CD4-positive, alpha-beta T cell (primary cell): ENCODE measurements around the gene NRTN. TPM values are rescaled to one million over a fixed set of nuclear protein-coding genes. Genes with fewer than 3 reads are reported as not detected.

Experiments used
- ATAC-seq: fragments of 200-7000 bp; cut with Tn5 transposase; one replicate; pipeline ENCODE4 v1.10.0; 2022; ENCODE audit warnings: mild to moderate bottlenecking; ENCODE audit not compliant: poor library complexity
- CTCF ChIA-PET: fragments of 350-600 bp; sonication (Branson Sonifier 250); formaldehyde crosslinking; loops from one replicate; lab custom pipeline; 2021; ENCODE audit warnings: antibody characterized with exemption, inconsistent platforms; lab: Charles Lee
- POLR2A ChIA-PET: fragments of 350-600 bp; sonication (Branson Sonifier 250); formaldehyde crosslinking; loops from one replicate; lab custom pipeline; 2021; ENCODE audit warnings: antibody characterized with exemption, inconsistent platforms; lab: Charles Lee
- DNase-seq, 14 experiments: peaks; one replicate each; pipeline ENCODE4 v3.0.0-alpha.2; 2013 to 2020; ENCODE audit warnings: mixed read lengths in 2 of 14
- H3K27ac ChIP-seq, 2 donors: one replicate each; pipeline versions ENCODE4 v1.5.1 to v1.7.0; 2013; ENCODE audit warnings: low read length in 2 of 2, low read depth in 1 of 2, mild to moderate bottlenecking in 1 of 2
- H3K27me3 ChIP-seq, 2 experiments: 1 replicate in 1 of 2; 2 replicates in 1 of 2; pipeline versions ENCODE4 v1.6.1 to v1.7.0; 2013; ENCODE audit warnings: low read length in 2 of 2, control low read depth in 1 of 2, mild to moderate bottlenecking in 1 of 2, moderate library complexity in 1 of 2; ENCODE audit not compliant: insufficient read depth in 2 of 2, control insufficient read depth in 1 of 2
- H3K36me3 ChIP-seq: one replicate; pipeline ENCODE4 v1.6.1; 2013; ENCODE audit warnings: low read length, control low read depth; ENCODE audit not compliant: insufficient read depth
- H3K4me1 ChIP-seq: one replicate; pipeline ENCODE4 v1.6.1; 2013; ENCODE audit warnings: low read length, control low read depth; ENCODE audit not compliant: insufficient read depth
- H3K4me3 ChIP-seq: one replicate; pipeline ENCODE4 v1.5.1; 2013; ENCODE audit warnings: mild to moderate bottlenecking, low read length, moderate library complexity
- H3K9me3 ChIP-seq, 2 experiments: 1 replicate in 1 of 2; 2 replicates in 1 of 2; pipeline versions ENCODE4 v1.6.1 to v1.7.0; 2013; ENCODE audit warnings: low read length in 2 of 2, mild to moderate bottlenecking in 2 of 2, control low read depth in 1 of 2, moderate library complexity in 1 of 2; ENCODE audit not compliant: control insufficient read depth in 1 of 2, insufficient read depth in 1 of 2
- H3K27ac Mint-ChIP-seq: one replicate; pipeline ENCODE4 v1.8.0; 2020; ENCODE audit warnings: mixed read lengths
- H3K27me3 Mint-ChIP-seq: one replicate; pipeline ENCODE4 v1.8.0; 2021; ENCODE audit warnings: mixed read lengths
- H3K36me3 Mint-ChIP-seq: one replicate; pipeline ENCODE4 v1.8.0; 2021; ENCODE audit warnings: low read depth, mixed read lengths
- H3K4me1 Mint-ChIP-seq: one replicate; pipeline ENCODE4 v1.8.0; 2021; ENCODE audit warnings: low read depth, mixed read lengths
- H3K4me3 Mint-ChIP-seq: one replicate; pipeline ENCODE4 v1.8.0; 2020; ENCODE audit warnings: mild to moderate bottlenecking, mixed read lengths
- H3K9me3 Mint-ChIP-seq: one replicate; pipeline ENCODE4 v1.8.0; 2020; ENCODE audit warnings: mixed read lengths
- intact Hi-C, 2 experiments: fragments of 100-400 bp; cut with DNase I in 1 of 2; cut with micrococcal nuclease in 1 of 2; formaldehyde crosslinking; loops; one replicate each; pipeline versions ENCODE4 v1.15.1 to v1.9.0; 2023 to 2025; cut with DNase I, micrococcal nuclease
- total RNA-seq, 174 experiments: library from RNA in 2 of 174; stranded (reverse) in 2 of 174; gene quantifications; one replicate each; pipeline ENCODE4 v1.2.3 and lab custom pipeline; 2021 to 2026
- TF ChIP-seq, protein P1 (sequence below): fragments of 200-600 bp; IDR thresholded peaks from one replicate; pipeline ENCODE4 v1.8.0; 2022; ENCODE audit warnings: antibody characterized with exemption, mild to moderate bottlenecking

Gene NRTN
- total RNA-seq, 2 experiments from 2014 or later = 1.5 to 1.6 TPM

DNA sequence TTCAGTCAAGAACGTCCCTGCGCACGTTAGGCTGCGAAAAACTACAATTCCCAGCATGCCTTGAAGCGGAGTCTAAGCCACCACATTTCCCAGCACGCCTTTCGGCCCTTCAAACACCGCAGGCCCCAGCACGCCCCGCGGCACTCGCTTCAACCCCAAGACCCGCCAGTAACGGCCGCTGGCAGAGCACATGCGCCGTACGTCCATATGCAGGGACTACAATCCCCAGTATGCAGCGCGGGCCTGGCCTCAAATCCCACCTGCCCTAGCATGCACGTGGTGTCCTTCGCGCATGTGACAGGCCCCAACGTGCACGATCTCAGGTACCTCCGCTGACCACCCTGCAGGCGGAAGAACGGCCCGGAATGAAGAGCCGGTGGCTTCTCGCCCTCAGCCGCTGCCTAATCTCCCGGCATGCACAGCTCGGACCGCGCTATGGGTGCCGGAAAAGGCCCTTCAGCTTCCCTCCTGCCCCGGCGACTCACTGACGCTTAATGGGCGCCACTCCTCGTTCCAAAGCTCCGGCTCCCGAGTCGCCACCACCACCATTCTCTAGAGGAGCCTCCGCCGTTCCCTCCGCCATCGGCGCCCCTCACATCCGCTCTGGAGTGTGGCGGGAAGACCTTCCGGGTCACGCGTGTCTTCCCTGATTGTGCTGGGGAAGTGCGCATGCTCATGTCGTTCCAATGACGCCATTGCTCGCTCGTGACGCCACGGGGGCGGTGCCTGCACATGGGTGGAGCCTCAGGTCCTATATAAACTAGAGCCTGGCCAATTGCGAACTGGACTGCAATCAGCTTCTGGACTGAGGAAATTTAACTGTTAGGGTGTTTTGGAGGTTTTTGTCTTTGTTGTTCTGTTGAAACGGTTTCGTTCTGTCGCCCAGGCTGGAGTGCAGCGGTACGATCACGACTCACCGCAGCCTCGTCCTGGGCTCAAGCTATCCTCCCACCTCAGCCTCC lies 14.0 kb upstream of the NRTN start, which contains the start of gene DUS3L:
TSS of gene DUS3L (minus strand) at position 605 of the 962 bp plus-strand sequence. CDS start at position 583, 22 bp downstream.
- Histone ChIP-seq H3K27ac (peak within 1 kb of the TSS; percentile 96 to 97), H3K9me3 (no peaks in the 10 kb centered on the region), H3K4me1 (peaks cover 26% of the 10 kb centered on the region), H3K4me3 (peak within 1 kb of the TSS; percentile 69), H3K27me3 (no peaks in the 10 kb centered on the region), H3K36me3 (peaks cover 42% of the 10 kb centered on the region)
- ChIA-PET CTCF (interaction anchor here (6.2 kb wide), 1 partner anchor 13 kb away, joined by 37 read pairs; the partner anchor contains the start of gene NRTN), POLR2A (interaction anchor here (0.9 to 3.6 kb wide), 9 partner anchors 13 to 1544 kb away, joined by 3 to 23 read pairs (median 15); partner anchors contain the start of genes CATSPERD, LONP1, NDUFA11 and SAFB)
- Mint-ChIP-seq H3K4me1 (peaks cover 15% of the 10 kb centered on the region), H3K9me3 (no peaks in the 10 kb centered on the region), H3K27me3 (no peaks in the 10 kb centered on the region), H3K4me3 (peak within 1 kb of the TSS; percentile 96), H3K27ac (peak within 1 kb of the TSS; percentile 97), H3K36me3 (peaks cover 41% of the 10 kb centered on the region)
- ATAC-seq (peak; percentile 93), DNase-seq (peak; percentile 91 to 99 (median 94))
- intact Hi-C loops = loop anchor here (1.0 to 5.0 kb wide), 8 partner anchors 13 to 169 kb away; partner anchors contain the start of genes CATSPERD (in 2 of the 2), LONP1 (in 2 of the 2), SAFB (in 2 of the 2) and SAFB2 (in 2 of the 2)
- TF ChIP-seq, protein P1, sequence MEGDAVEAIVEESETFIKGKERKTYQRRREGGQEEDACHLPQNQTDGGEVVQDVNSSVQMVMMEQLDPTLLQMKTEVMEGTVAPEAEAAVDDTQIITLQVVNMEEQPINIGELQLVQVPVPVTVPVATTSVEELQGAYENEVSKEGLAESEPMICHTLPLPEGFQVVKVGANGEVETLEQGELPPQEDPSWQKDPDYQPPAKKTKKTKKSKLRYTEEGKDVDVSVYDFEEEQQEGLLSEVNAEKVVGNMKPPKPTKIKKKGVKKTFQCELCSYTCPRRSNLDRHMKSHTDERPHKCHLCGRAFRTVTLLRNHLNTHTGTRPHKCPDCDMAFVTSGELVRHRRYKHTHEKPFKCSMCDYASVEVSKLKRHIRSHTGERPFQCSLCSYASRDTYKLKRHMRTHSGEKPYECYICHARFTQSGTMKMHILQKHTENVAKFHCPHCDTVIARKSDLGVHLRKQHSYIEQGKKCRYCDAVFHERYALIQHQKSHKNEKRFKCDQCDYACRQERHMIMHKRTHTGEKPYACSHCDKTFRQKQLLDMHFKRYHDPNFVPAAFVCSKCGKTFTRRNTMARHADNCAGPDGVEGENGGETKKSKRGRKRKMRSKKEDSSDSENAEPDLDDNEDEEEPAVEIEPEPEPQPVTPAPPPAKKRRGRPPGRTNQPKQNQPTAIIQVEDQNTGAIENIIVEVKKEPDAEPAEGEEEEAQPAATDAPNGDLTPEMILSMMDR = no peak

DNA sequence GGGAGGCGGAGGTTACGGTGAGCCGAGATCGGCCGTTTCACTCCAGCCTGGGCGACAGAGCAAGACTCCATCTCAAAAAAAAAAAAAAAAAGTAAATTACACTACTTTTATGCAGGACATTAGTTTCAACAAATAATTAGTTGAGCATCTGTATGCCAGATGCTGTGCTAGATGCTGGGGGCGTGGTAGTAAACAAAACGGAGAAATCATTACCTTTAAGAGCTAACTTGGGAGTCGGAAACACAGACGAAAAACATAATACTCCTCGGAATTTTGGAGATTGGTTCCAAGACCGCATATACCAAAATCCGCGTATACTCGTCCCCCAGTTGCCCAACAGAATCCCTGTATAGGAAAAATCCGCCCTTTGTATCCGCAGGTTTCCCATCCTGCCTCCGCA lies 12.6 kb upstream of the NRTN start:
- ATAC-seq (no peak), DNase-seq (peak in 1 of 14 experiments; percentile 28)
- Histone ChIP-seq H3K36me3 (peaks cover 28% of the 10 kb centered on the region), H3K27me3 (no peaks in the 10 kb centered on the region), H3K4me1 (peaks cover 26% of the 10 kb centered on the region), H3K27ac (no peak overlapping the region), H3K9me3 (no peaks in the 10 kb centered on the region), H3K4me3 (no peak overlapping the region)
- CTCF ChIA-PET = interaction anchor here (6.2 kb wide), 1 partner anchor 12 kb away, joined by 37 read pairs; the partner anchor contains the start of gene NRTN
- peaks cover 15% of the 10 kb centered on the region for H3K4me1 Mint-ChIP-seq
- POLR2A ChIA-PET = interaction anchor here (1.7 to 3.6 kb wide), 4 partner anchors 12 to 112 kb away, joined by 5 to 23 read pairs (median 16); partner anchors contain the start of genes CATSPERD, LONP1, NDUFA11 and RPL36
- H3K36me3 Mint-ChIP-seq = peaks cover 29% of the 10 kb centered on the region
- peak overlapping the region; percentile 30 for H3K27ac Mint-ChIP-seq
- H3K9me3 Mint-ChIP-seq = no peaks in the 10 kb centered on the region
- intact Hi-C loops = loop anchor here (2.0 to 5.0 kb wide), 4 partner anchors 35 to 170 kb away; partner anchors contain the start of genes NDUFA11 (in 1 of the 2), RPL36 (in 1 of the 2), SAFB (in 1 of the 2) and SAFB2 (in 1 of the 2)
- TF ChIP-seq, protein P1 = no peak
- H3K4me3 Mint-ChIP-seq = no peak overlapping the region
- H3K27me3 Mint-ChIP-seq = no peaks in the 10 kb centered on the region

DNA sequence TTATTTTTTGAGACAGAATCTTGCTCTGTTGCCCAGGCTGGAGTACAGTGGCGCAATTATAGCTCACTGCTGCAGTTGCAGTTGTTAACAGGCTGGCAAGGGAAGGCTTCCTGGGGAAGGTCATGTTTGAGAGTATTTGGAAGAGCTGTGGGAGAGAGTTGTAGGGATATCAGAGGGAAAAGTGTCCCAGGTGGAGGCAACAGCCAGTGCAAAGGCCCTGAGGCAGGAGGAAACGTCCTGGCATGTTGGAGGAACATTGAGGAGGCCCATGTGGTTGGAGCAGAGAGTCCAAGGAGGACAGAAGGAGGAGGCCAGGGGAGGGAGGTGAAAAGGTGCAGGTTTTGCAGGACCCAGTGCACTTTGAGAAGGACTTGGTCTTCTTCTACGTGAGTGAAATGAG lies 11.7 kb upstream of the NRTN start:
- no peak overlapping the region for H3K27ac ChIP-seq
- ChIA-PET CTCF (interaction anchor here (0.7 to 6.2 kb wide), 3 partner anchors 11 to 164 kb away, joined by 3 to 37 read pairs (median 4); partner anchors contain the start of gene NRTN), POLR2A (interaction anchor here (1.7 kb wide), 1 partner anchor 103 kb away, joined by 5 read pairs; the partner anchor contains the start of gene RPL36)
- Mint-ChIP-seq H3K27me3 (no peaks in the 10 kb centered on the region), H3K9me3 (no peaks in the 10 kb centered on the region), H3K27ac (peak overlapping the region; percentile 51), H3K4me1 (peaks cover 15% of the 10 kb centered on the region), H3K36me3 (peaks cover 25% of the 10 kb centered on the region), H3K4me3 (no peak overlapping the region)
- H3K27me3 ChIP-seq = no peaks in the 10 kb centered on the region
- H3K9me3 ChIP-seq = no peaks in the 10 kb centered on the region
- DNase-seq = no peak
- ATAC-seq = no peak
- H3K4me3 ChIP-seq = no peak overlapping the region
- intact Hi-C loops = loop anchor here (2.0 to 5.0 kb wide), 4 partner anchors 34 to 171 kb away; partner anchors contain the start of genes NDUFA11 (in 1 of the 2), RPL36 (in 1 of the 2), SAFB (in 1 of the 2) and SAFB2 (in 1 of the 2)
- peaks cover 19% of the 10 kb centered on the region for H3K36me3 ChIP-seq
- H3K4me1 ChIP-seq = peaks cover 26% of the 10 kb centered on the region
- TF ChIP-seq, protein P1 = no peak
